Measurements from ENCODE around the gene USP47.

DNA sequence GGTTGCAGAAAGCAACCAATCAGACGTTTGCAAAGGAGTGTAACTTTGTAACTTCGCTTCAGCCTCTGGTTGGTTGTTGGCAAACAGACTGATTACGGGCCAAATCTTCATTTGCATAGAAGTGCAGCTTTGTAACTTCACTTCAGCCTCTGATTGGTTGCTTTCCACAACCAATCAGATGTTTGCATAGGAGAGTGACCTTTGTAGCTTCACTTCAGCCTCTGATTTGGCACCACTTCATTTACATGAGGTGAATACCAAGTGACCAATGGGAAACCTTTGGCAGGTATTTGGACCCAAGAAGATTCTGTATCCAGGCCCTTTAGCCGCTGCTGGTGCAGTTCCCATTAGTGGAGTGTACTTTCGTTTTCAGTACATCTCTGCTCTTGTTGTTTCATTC is 16.0 kb downstream of the USP47 start:
- TF ChIP-seq POLR2A (IDR thresholded peaks at IDR 0.05) = no peak
- TF ChIP-seq, protein P1, sequence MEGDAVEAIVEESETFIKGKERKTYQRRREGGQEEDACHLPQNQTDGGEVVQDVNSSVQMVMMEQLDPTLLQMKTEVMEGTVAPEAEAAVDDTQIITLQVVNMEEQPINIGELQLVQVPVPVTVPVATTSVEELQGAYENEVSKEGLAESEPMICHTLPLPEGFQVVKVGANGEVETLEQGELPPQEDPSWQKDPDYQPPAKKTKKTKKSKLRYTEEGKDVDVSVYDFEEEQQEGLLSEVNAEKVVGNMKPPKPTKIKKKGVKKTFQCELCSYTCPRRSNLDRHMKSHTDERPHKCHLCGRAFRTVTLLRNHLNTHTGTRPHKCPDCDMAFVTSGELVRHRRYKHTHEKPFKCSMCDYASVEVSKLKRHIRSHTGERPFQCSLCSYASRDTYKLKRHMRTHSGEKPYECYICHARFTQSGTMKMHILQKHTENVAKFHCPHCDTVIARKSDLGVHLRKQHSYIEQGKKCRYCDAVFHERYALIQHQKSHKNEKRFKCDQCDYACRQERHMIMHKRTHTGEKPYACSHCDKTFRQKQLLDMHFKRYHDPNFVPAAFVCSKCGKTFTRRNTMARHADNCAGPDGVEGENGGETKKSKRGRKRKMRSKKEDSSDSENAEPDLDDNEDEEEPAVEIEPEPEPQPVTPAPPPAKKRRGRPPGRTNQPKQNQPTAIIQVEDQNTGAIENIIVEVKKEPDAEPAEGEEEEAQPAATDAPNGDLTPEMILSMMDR (IDR thresholded peaks at IDR 0.05) = no peak
